SU-DHL-6 (cell line): Measurements from ENCODE around the gene MARCHF11.

Experiments
- H2AFZ ChIP-seq: fragments of 200-600 bp; sonication (generic); 2 replicates; pipeline ENCODE4 v1.6.1; 2014; ENCODE audit warnings: low read depth, mild to moderate bottlenecking, moderate library complexity, mixed read lengths, antibody characterized with exemption, low read length; ENCODE audit not compliant: severe bottlenecking
- H3F3A ChIP-seq: fragments of 200-600 bp; shearing (Covaris generic); 2 replicates; pipeline ENCODE4 v1.6.0; 2016; ENCODE audit warnings: antibody characterized with exemption, mild to moderate bottlenecking; ENCODE audit not compliant: insufficient read depth
- H3K27ac ChIP-seq: fragments of 200-600 bp; sonication (generic); 2 replicates; pipeline ENCODE4 v1.5.1; 2016; ENCODE audit warnings: low read depth, mild to moderate bottlenecking, low read length, moderate library complexity, mixed read lengths
- H3K27me3 ChIP-seq: fragments of 200-600 bp; sonication (generic), shearing (Covaris generic); 2 replicates; pipeline ENCODE4 v1.6.0; 2014; ENCODE audit warnings: mild to moderate bottlenecking, low read length
- H3K36me3 ChIP-seq: fragments of 200-600 bp; sonication (generic); 2 replicates; pipeline ENCODE4 v1.6.1; 2014; ENCODE audit warnings: mild to moderate bottlenecking, low read length, mixed read lengths
- H3K4me2 ChIP-seq: fragments of 300-600, 200-600 bp; shearing (Covaris generic), sonication (generic); 2 replicates; pipeline ENCODE4 v1.6.0; 2014; ENCODE audit warnings: low read length, low read depth, mild to moderate bottlenecking; ENCODE audit not compliant: poor library complexity, severe bottlenecking
- H3K4me3 ChIP-seq: fragments of 200-600 bp; sonication (generic); 2 replicates; pipeline ENCODE4 v1.5.1; 2014; ENCODE audit warnings: antibody characterized with exemption, low read length, mild to moderate bottlenecking, mixed read lengths; ENCODE audit not compliant: insufficient read depth, poor library complexity, severe bottlenecking
- H3K79me2 ChIP-seq: fragments of 200-600 bp; sonication (generic); 2 replicates; pipeline ENCODE4 v1.6.1; 2014; ENCODE audit warnings: mild to moderate bottlenecking, low read length, moderate library complexity; ENCODE audit not compliant: insufficient read depth
- H3K9ac ChIP-seq: fragments of 200-600 bp; sonication (generic); 2 replicates; pipeline ENCODE4 v1.7.0; 2014; ENCODE audit warnings: mild to moderate bottlenecking, low read length
- H3K9me2 ChIP-seq: fragments of 200-600 bp; sonication (generic); replicated peaks from 2 replicates; pipeline ENCODE4 v1.6.1; 2014; ENCODE audit warnings: low read length; ENCODE audit not compliant: insufficient read depth
- H3K9me3 ChIP-seq: fragments of 200-600 bp; sonication (generic); 2 replicates; pipeline ENCODE4 v1.6.1; 2014; ENCODE audit warnings: low read length, mixed read lengths; ENCODE audit not compliant: insufficient read depth
- H4K20me1 ChIP-seq: fragments of 200-600 bp; sonication (generic); 2 replicates; pipeline ENCODE4 v1.6.1; 2014; ENCODE audit warnings: low read depth, mild to moderate bottlenecking, antibody characterized with exemption, low read length, moderate library complexity, mixed read lengths
- CTCF ChIP-seq: fragments of 200-600 bp; sonication (generic); IDR thresholded peaks from one replicate; pipeline ENCODE4 v1.5.1; 2017; ENCODE audit warnings: antibody characterized with exemption, mild to moderate bottlenecking, low read length, moderate library complexity; ENCODE audit not compliant: insufficient read depth, poor library complexity, severe bottlenecking
- EZH2phosphoT487 ChIP-seq: fragments of 200-600 bp; sonication (generic), shearing (Covaris generic); conservative IDR thresholded peaks from 2 replicates; pipeline ENCODE4 v1.6.1; 2018; ENCODE audit warnings: mild to moderate bottlenecking, antibody characterized with exemption, low read length, moderate library complexity, mixed read lengths

MARCHF11 gene

GRCh38 chr5:16090270-16090669 is 89.3 kb downstream of the MARCHF11 start:
- TF ChIP-seq CTCF, result no peak
- no peak for TF ChIP-seq EZH2phosphoT487
- Histone ChIP-seq H3K9me2 (no peaks in the 10 kb centered on the region), H3K4me2 (no peak overlapping the region), H4K20me1 (no peaks in the 10 kb centered on the region), H3K36me3 (no peaks in the 10 kb centered on the region), H3K27ac (no peak overlapping the region), H2AFZ (no peak overlapping the region), H3F3A (no peaks in the 10 kb centered on the region), H3K9ac (no peak overlapping the region), H3K4me3 (no peak overlapping the region), H3K79me2 (no peaks in the 10 kb centered on the region), H3K27me3 (no peaks in the 10 kb centered on the region), H3K9me3 (no peaks in the 10 kb centered on the region)

- Histone ChIP-seq H3K9ac (no peak overlapping the region), H3K36me3 (no peaks in the 10 kb centered on the region), H4K20me1 (no peaks in the 10 kb centered on the region), H3K27ac (no peak overlapping the region), H3F3A (no peaks in the 10 kb centered on the region), H3K79me2 (no peaks in the 10 kb centered on the region), H3K27me3 (no peaks in the 10 kb centered on the region), H3K4me2 (no peak overlapping the region), H3K9me2 (no peaks in the 10 kb centered on the region), H3K4me3 (no peak overlapping the region), H2AFZ (no peak overlapping the region), H3K9me3 (no peaks in the 10 kb centered on the region)
- no peak for TF ChIP-seq CTCF
- no peak for TF ChIP-seq EZH2phosphoT487
Observed at GRCh38 chr5:16082982-16083381, 96.6 kb downstream of the MARCHF11 start.

DNA sequence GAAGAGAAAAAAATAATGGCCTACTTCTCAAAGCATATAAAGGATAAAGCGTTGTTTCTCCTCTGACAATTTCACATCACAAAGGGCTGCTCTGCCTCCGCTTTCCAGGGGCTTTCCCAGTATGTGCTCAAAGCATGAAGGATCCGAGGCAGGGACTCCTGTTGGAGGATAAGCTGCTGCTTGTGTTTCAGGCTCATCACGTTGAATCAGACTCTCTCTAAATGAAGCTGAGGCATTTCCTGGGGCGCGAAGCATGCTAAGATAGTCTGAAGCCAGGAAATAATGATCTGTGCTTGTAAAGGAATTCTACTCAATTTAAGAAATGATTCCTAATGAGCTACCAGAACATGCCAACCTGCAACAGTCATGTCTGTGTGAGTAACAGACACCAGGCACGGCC is 97.5 kb downstream of the MARCHF11 start:
- H3K4me3 ChIP-seq, result no peak overlapping the region
- no peak overlapping the region for H3K4me2 ChIP-seq
- no peak overlapping the region for H3K27ac ChIP-seq
- H3K27me3 ChIP-seq, result no peaks in the 10 kb centered on the region
- H3K36me3 ChIP-seq, result no peaks in the 10 kb centered on the region
- no peak overlapping the region for H2AFZ ChIP-seq
- no peaks in the 10 kb centered on the region for H4K20me1 ChIP-seq
- TF ChIP-seq EZH2phosphoT487 (no peak), CTCF (no peak)
- H3K9me2 ChIP-seq, result no peaks in the 10 kb centered on the region
- no peaks in the 10 kb centered on the region for H3K9me3 ChIP-seq
- H3F3A ChIP-seq, result no peaks in the 10 kb centered on the region
- no peaks in the 10 kb centered on the region for H3K79me2 ChIP-seq
- no peak overlapping the region for H3K9ac ChIP-seq
